Effector CD4-positive, alpha-beta T cell (primary cell): ENCODE results near the gene PARS2.

ENCODE experiments used
- DNase-seq: peaks from one replicate; pipeline ENCODE4 v3.0.0-alpha.2; 2020
- total RNA-seq: gene quantifications from one replicate; lab custom pipeline; 2026; lab: John Stamatoyannopoulos, UW

PARS2 gene
- total RNA-seq = 1.1 reads per million

GRCh38 chr1:54764133-54764921 is at the start of gene PARS2:
Gene PARS2, minus strand, starts transcription at chr1:54764523. Its CDS starts 5,362 bp downstream, at chr1:54759161.
- DNase-seq = peak; percentile 95

- DNase-seq = no peak
These were observed 49.8 kb upstream of the PARS2 start for GRCh38 chr1:54814126-54814498.

- DNase-seq = no peak
These were observed 49.3 kb upstream of the PARS2 start for GRCh38 chr1:54813485-54814125.

- DNase-seq = no peak
These were observed 48.6 kb upstream of the PARS2 start for GRCh38 chr1:54812801-54813484.

GRCh38 chr1:54811739-54812655 is 47.7 kb upstream of the PARS2 start:
- DNase-seq = no peak

- DNase-seq = no peak
These were observed 46.7 kb upstream of the PARS2 start for GRCh38 chr1:54811066-54811465.

GRCh38 chr1:54810153-54810942 is 46.0 kb upstream of the PARS2 start:
- peak; percentile 51 for DNase-seq

GRCh38 chr1:54809496-54810074 is 45.3 kb upstream of the PARS2 start:
- no peak for DNase-seq

GRCh38 chr1:54808443-54809207 is 44.3 kb upstream of the PARS2 start:
- DNase-seq = no peak

- DNase-seq = no peak
These were observed 43.4 kb upstream of the PARS2 start for GRCh38 chr1:54807756-54808155.

GRCh38 chr1:54806931-54807611 is 42.7 kb upstream of the PARS2 start:
- no peak for DNase-seq

- no peak for DNase-seq
These were observed 41.7 kb upstream of the PARS2 start for GRCh38 chr1:54805981-54806381.

GRCh38 chr1:54805466-54805865 is 41.1 kb upstream of the PARS2 start:
- DNase-seq = no peak

- DNase-seq = no peak
These were observed 40.3 kb upstream of the PARS2 start for GRCh38 chr1:54804471-54805132.

GRCh38 chr1:54803761-54804470 is 39.6 kb upstream of the PARS2 start:
- no peak for DNase-seq

- DNase-seq = peak; percentile 60
These were observed 36.8 kb upstream of the PARS2 start, which contains the start of gene TTC22 for GRCh38 chr1:54800899-54801759. Gene TTC22, minus strand, starts transcription at chr1:54801323. Its CDS starts 160 bp downstream, at chr1:54801163.
